ENCODE measurements around the gene TPRG1.

Gene TPRG1

GRCh38 chr3:189166321-189166720 lies 5.5 kb upstream of the TPRG1 start:
- no peak for DNase-seq

- DNase-seq, result no peak
Measured at GRCh38 chr3:189167027-189167766, 4.6 kb upstream of the TPRG1 start.

- DNase-seq, result no peak
Measured at GRCh38 chr3:189168711-189169110, 3.1 kb upstream of the TPRG1 start.

- DNase-seq, result no peak
Measured at GRCh38 chr3:189169728-189170127, 2.0 kb upstream of the TPRG1 start.

- no peak for DNase-seq
Measured at GRCh38 chr3:189170559-189170958, 1.2 kb upstream of the TPRG1 start.

GRCh38 chr3:189172668-189173419 lies 1.1 kb downstream of the TPRG1 start:
- no peak for DNase-seq

- DNase-seq, result no peak
Measured at GRCh38 chr3:189184566-189184965, 12.8 kb downstream of the TPRG1 start.

- no peak for DNase-seq
Measured at GRCh38 chr3:189186101-189186500, 14.3 kb downstream of the TPRG1 start.

- no peak for DNase-seq
Measured at GRCh38 chr3:189188466-189188865, 16.7 kb downstream of the TPRG1 start.

- no peak for DNase-seq
Measured at GRCh38 chr3:189192725-189193124, 21.0 kb downstream of the TPRG1 start.

- DNase-seq, result no peak
Measured at GRCh38 chr3:189195302-189195701, 23.5 kb downstream of the TPRG1 start.

- DNase-seq, result no peak
Measured at GRCh38 chr3:189202106-189202505, 30.3 kb downstream of the TPRG1 start.

- no peak for DNase-seq
Measured at GRCh38 chr3:189202583-189202982, 30.8 kb downstream of the TPRG1 start.

- no peak for DNase-seq
Measured at GRCh38 chr3:189204167-189204866, 32.5 kb downstream of the TPRG1 start.

GRCh38 chr3:189204937-189205336 lies 33.2 kb downstream of the TPRG1 start:
- no peak for DNase-seq

GRCh38 chr3:189210251-189210770 lies 38.5 kb downstream of the TPRG1 start:
- no peak for DNase-seq

GRCh38 chr3:189212681-189213080 lies 40.9 kb downstream of the TPRG1 start:
- no peak for DNase-seq

- no peak for DNase-seq
Measured at GRCh38 chr3:189214651-189215050, 42.9 kb downstream of the TPRG1 start.

GRCh38 chr3:189222927-189223636 lies 51.3 kb downstream of the TPRG1 start:
- no peak for DNase-seq

- no peak for DNase-seq
Measured at GRCh38 chr3:189225431-189225830, 53.7 kb downstream of the TPRG1 start.

GRCh38 chr3:189227249-189227648 lies 55.5 kb downstream of the TPRG1 start:
- no peak for DNase-seq

GRCh38 chr3:189229196-189229828 lies 57.5 kb downstream of the TPRG1 start:
- DNase-seq, result no peak

Measured in activated T-cell treated with anti-CD3 and anti-CD28 coated beads, Interleukin-2, amount 50 U/mL, for 1 hour (primary cell).